ENCODE results near the gene RPTOR.

RPTOR gene

GRCh38 chr17:80925688-80926335 lies 381.2 kb downstream of the RPTOR start:
- no peak for DNase-seq (ENCODE audit: low read depth in 1 of 2, low spot score in 1 of 2)
- Histone ChIP-seq H3K27ac (replicated peaks) (no peak overlapping the region), H3K27me3 (ENCODE audit: insufficient read depth, poor library complexity, severe bottlenecking) (no peaks in the 10 kb centered on the region), H3K4me3 (replicated peaks; ENCODE audit: insufficient read depth, low read length) (no peak overlapping the region)
- TF ChIP-seq, protein P1, sequence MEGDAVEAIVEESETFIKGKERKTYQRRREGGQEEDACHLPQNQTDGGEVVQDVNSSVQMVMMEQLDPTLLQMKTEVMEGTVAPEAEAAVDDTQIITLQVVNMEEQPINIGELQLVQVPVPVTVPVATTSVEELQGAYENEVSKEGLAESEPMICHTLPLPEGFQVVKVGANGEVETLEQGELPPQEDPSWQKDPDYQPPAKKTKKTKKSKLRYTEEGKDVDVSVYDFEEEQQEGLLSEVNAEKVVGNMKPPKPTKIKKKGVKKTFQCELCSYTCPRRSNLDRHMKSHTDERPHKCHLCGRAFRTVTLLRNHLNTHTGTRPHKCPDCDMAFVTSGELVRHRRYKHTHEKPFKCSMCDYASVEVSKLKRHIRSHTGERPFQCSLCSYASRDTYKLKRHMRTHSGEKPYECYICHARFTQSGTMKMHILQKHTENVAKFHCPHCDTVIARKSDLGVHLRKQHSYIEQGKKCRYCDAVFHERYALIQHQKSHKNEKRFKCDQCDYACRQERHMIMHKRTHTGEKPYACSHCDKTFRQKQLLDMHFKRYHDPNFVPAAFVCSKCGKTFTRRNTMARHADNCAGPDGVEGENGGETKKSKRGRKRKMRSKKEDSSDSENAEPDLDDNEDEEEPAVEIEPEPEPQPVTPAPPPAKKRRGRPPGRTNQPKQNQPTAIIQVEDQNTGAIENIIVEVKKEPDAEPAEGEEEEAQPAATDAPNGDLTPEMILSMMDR (IDR thresholded peaks at IDR 0.05; ENCODE audit: insufficient read depth, low read length): no peak
- TF ChIP-seq, protein P2, sequence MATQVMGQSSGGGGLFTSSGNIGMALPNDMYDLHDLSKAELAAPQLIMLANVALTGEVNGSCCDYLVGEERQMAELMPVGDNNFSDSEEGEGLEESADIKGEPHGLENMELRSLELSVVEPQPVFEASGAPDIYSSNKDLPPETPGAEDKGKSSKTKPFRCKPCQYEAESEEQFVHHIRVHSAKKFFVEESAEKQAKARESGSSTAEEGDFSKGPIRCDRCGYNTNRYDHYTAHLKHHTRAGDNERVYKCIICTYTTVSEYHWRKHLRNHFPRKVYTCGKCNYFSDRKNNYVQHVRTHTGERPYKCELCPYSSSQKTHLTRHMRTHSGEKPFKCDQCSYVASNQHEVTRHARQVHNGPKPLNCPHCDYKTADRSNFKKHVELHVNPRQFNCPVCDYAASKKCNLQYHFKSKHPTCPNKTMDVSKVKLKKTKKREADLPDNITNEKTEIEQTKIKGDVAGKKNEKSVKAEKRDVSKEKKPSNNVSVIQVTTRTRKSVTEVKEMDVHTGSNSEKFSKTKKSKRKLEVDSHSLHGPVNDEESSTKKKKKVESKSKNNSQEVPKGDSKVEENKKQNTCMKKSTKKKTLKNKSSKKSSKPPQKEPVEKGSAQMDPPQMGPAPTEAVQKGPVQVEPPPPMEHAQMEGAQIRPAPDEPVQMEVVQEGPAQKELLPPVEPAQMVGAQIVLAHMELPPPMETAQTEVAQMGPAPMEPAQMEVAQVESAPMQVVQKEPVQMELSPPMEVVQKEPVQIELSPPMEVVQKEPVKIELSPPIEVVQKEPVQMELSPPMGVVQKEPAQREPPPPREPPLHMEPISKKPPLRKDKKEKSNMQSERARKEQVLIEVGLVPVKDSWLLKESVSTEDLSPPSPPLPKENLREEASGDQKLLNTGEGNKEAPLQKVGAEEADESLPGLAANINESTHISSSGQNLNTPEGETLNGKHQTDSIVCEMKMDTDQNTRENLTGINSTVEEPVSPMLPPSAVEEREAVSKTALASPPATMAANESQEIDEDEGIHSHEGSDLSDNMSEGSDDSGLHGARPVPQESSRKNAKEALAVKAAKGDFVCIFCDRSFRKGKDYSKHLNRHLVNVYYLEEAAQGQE (IDR thresholded peaks at IDR 0.05; ENCODE audit: insufficient replicate concordance, low read depth): no peak
- TF ChIP-seq POLR2AphosphoS5 (IDR thresholded peaks at IDR 0.05; ENCODE audit: low read depth) (no peak), GABPA (IDR thresholded peaks at IDR 0.05; ENCODE audit: low read depth) (no peak), SPI1 (IDR thresholded peaks at IDR 0.05; ENCODE audit: borderline replicate concordance, low read depth) (no peak)

DNA sequence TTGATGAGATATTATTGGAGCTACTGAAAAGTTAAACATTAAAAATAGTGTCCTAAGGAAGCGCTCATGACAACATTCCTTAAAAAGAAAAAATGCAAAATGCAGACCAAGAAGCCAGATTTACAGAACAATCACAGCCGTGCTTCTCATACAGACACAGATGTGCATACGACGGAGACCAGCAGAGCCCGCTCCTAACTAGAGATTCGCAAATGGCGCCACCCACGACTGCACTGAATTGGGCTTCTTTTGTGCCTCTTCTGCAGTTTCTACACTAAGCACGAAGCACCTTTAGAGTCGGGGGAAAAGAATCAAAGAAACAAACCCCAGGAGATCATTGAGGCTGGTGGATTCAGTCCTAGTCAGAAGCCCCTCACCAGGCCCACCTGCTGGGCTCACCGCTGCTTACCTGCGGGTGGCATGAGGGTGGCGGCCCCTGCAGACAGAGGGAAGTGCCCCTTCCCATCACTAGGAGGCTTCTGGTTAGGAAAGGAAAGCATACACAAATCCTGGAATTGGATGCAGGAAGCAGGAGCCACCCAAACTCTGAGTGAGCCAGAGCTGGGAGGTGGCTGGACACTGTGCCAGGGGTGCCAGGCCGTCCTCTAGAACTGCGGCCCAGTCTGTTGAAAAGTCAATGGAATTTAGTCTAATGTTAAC lies 382.1 kb downstream of the RPTOR start:
- no peaks in the 10 kb centered on the region for H3K27me3 ChIP-seq (ENCODE audit: insufficient read depth, poor library complexity, severe bottlenecking)
- H3K27ac ChIP-seq (replicated peaks): no peak overlapping the region
- no peak for TF ChIP-seq POLR2AphosphoS5 (IDR thresholded peaks at IDR 0.05; ENCODE audit: low read depth)
- TF ChIP-seq SPI1 (IDR thresholded peaks at IDR 0.05; ENCODE audit: borderline replicate concordance, low read depth): no peak
- TF ChIP-seq GABPA (IDR thresholded peaks at IDR 0.05; ENCODE audit: low read depth): no peak
- TF ChIP-seq, protein P2 (IDR thresholded peaks at IDR 0.05; ENCODE audit: insufficient replicate concordance, low read depth): no peak
- TF ChIP-seq, protein P1 (IDR thresholded peaks at IDR 0.05; ENCODE audit: insufficient read depth, low read length): no peak
- no peak for DNase-seq (ENCODE audit: low read depth in 1 of 2, low spot score in 1 of 2)
- H3K4me3 ChIP-seq (replicated peaks; ENCODE audit: insufficient read depth, low read length): no peak overlapping the region

DNA sequence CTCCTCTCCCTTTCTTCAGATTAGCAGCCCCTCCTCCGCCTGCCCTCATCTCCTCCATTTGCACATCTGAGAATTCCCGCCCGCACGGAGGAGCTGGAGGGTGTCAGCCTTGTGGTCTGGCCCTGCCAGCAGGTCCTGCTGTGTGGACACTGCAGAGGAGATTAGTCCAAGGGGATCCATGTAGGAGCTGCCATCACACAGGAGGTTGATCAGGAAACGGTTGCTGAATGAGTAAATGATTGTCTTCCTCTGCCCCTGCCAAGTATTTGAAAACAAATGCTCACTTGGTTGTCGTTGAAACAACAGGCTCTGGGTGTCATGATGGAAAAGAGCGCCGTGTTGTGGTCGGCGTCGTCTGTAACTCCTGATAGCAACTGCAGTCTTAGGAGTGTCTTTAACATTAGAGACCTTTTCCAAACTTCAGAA lies 383.2 kb downstream of the RPTOR start:
- H3K27ac ChIP-seq (replicated peaks): no peak overlapping the region
- TF ChIP-seq, protein P1 (IDR thresholded peaks at IDR 0.05; ENCODE audit: insufficient read depth, low read length): no peak
- TF ChIP-seq POLR2AphosphoS5 (IDR thresholded peaks at IDR 0.05; ENCODE audit: low read depth) (no peak), GABPA (IDR thresholded peaks at IDR 0.05; ENCODE audit: low read depth) (no peak), SPI1 (IDR thresholded peaks at IDR 0.05; ENCODE audit: borderline replicate concordance, low read depth) (no peak)
- TF ChIP-seq, protein P2 (IDR thresholded peaks at IDR 0.05; ENCODE audit: insufficient replicate concordance, low read depth): no peak
- no peaks in the 10 kb centered on the region for H3K27me3 ChIP-seq (ENCODE audit: insufficient read depth, poor library complexity, severe bottlenecking)
- H3K4me3 ChIP-seq (replicated peaks; ENCODE audit: insufficient read depth, low read length): no peak overlapping the region
- no peak for DNase-seq (ENCODE audit: low read depth in 1 of 2, low spot score in 1 of 2)
